ENCODE results near the gene RRAS2. TPM values are rescaled to one million over a fixed set of nuclear protein-coding genes. Genes with fewer than 3 reads are reported as not detected.

RRAS2 gene
- total and polyA plus RNA-seq, 2 donors (not counting 3 experiments of a cell fraction or from before 2014, with no cell fraction given) = 30.1 to 80.5 TPM

- no peaks in the 10 kb centered on the region for H3K4me1 ChIP-seq (ENCODE audit: control insufficient read depth, extremely low read depth, insufficient read depth, low read length)
- no peak overlapping the region for H2AFZ ChIP-seq (ENCODE audit: low read depth, low read length)
- FAIRE-seq (no peak), DNase-seq (ENCODE audit: low read depth, low spot score) (no peak)
- no peaks in the 10 kb centered on the region for H4K20me1 ChIP-seq (replicated peaks; ENCODE audit: control insufficient read depth, extremely low read depth, insufficient read depth, low read length)
- no peaks in the 10 kb centered on the region for H3K79me2 ChIP-seq (ENCODE audit: control insufficient read depth, insufficient read depth, low read length)
- no peaks in the 10 kb centered on the region for H3K9me3 ChIP-seq (replicated peaks; ENCODE audit: control insufficient read depth, insufficient read depth, low read length)
- H3K27ac ChIP-seq (ENCODE audit: insufficient read depth, low read depth, low read length) = no peak overlapping the region
- POLR2A ChIA-PET = no interaction called here
- CTCF ChIA-PET = interaction anchor here (0.6 kb wide), 1 partner anchor 13 kb away, joined by 3 read pairs; no protein-coding TSS in a partner anchor
- no peak overlapping the region for H3K4me2 ChIP-seq (ENCODE audit: insufficient read depth, low read length)
- intact Hi-C loops (cut with micrococcal nuclease) = no loop called here
- H3K9ac ChIP-seq (replicated peaks; ENCODE audit: extremely low read depth, insufficient read depth, low read length) = no peak overlapping the region
- peaks cover 27 to 30% of the 10 kb centered on the region in 2 experiments for H3K27me3 ChIP-seq (ENCODE audit: control insufficient read depth in 2 of 2, insufficient read depth in 2 of 2, low read length in 2 of 2)
- dilution Hi-C loops (cut with MboI; ENCODE audit: extremely low pct_ligation_motif_present, low sequenced_read_pairs) = no loop called here
- no peak overlapping the region for H3K4me3 ChIP-seq (replicated peaks in 1 of 3; ENCODE audit: insufficient read depth in 1 of 3, low read depth in 1 of 3, low read length in 3 of 3)
- no peaks in the 10 kb centered on the region for H3K36me3 ChIP-seq (ENCODE audit: control insufficient read depth in 2 of 2, extremely low read depth in 1 of 2, insufficient read depth in 2 of 2, low read length in 2 of 2)
- TF ChIP-seq MAX (IDR thresholded peaks at IDR 0.05; ENCODE audit: insufficient read depth, insufficient read length) = no peak
- no peak for TF ChIP-seq EZH2 (IDR thresholded peaks at IDR 0.05; ENCODE audit: borderline replicate concordance, low read depth, low read length, severe bottlenecking)
- no peak for TF ChIP-seq FOS (IDR thresholded peaks at IDR 0.05; ENCODE audit: borderline replicate concordance, insufficient read depth, low read length)
- TF ChIP-seq GATA2 (IDR thresholded peaks at IDR 0.05; ENCODE audit: insufficient read depth, insufficient read length, low read depth, low read length) = no peak
- BruUV-seq (replicated peaks) = no TSS peak
- no peaks in the 10 kb centered on the region for H3K9me1 ChIP-seq (replicated peaks; ENCODE audit: control insufficient read depth, extremely low read depth, insufficient read depth, low read length)
Measured at GRCh38 chr11:14245444-14245843, 113.5 kb downstream of the RRAS2 start.

- H3K27ac ChIP-seq (ENCODE audit: insufficient read depth, low read depth, low read length) = no peak overlapping the region
- CTCF ChIA-PET = interaction anchor here (0.6 kb wide), 1 partner anchor 13 kb away, joined by 3 read pairs; no protein-coding TSS in a partner anchor
- H3K4me1 ChIP-seq (ENCODE audit: control insufficient read depth, extremely low read depth, insufficient read depth, low read length) = no peaks in the 10 kb centered on the region
- no peak overlapping the region for H3K4me3 ChIP-seq (replicated peaks in 1 of 3; ENCODE audit: insufficient read depth in 1 of 3, low read depth in 1 of 3, low read length in 3 of 3)
- TF ChIP-seq MYC (IDR thresholded peaks at IDR 0.05; ENCODE audit: low read depth, low read length) (no peak), FOS (IDR thresholded peaks at IDR 0.05; ENCODE audit: borderline replicate concordance, insufficient read depth, low read length) (no peak), JUN (IDR thresholded peaks at IDR 0.05; ENCODE audit: borderline replicate concordance, insufficient read depth, insufficient read length, low read depth) (no peak), CTCF (IDR thresholded peaks at IDR 0.05; ENCODE audit: extremely low read depth in 1 of 2, insufficient read depth in 1 of 2, low read depth in 1 of 2, low read length in 2 of 2) (no peak), POLR2AphosphoS5 (IDR thresholded peaks at IDR 0.05; ENCODE audit: insufficient read depth, low read depth, low read length) (no peak), GATA2 (IDR thresholded peaks at IDR 0.05; ENCODE audit: insufficient read depth, insufficient read length, low read depth, low read length) (no peak), EZH2 (IDR thresholded peaks at IDR 0.05; ENCODE audit: borderline replicate concordance, low read depth, low read length, severe bottlenecking) (no peak), POLR2A (IDR thresholded peaks at IDR 0.05; ENCODE audit: low read depth, low read length) (no peak), MAX (IDR thresholded peaks at IDR 0.05; ENCODE audit: insufficient read depth, insufficient read length) (no peak)
- DNase-seq (ENCODE audit: low read depth, low spot score) (no peak), FAIRE-seq (no peak)
- H3K36me3 ChIP-seq (ENCODE audit: control insufficient read depth in 2 of 2, extremely low read depth in 1 of 2, insufficient read depth in 2 of 2, low read length in 2 of 2) = no peaks in the 10 kb centered on the region
- H3K9ac ChIP-seq (replicated peaks; ENCODE audit: extremely low read depth, insufficient read depth, low read length) = no peak overlapping the region
- BruUV-seq (replicated peaks) = no TSS peak
- intact Hi-C loops (cut with micrococcal nuclease) = no loop called here
- dilution Hi-C loops (cut with MboI; ENCODE audit: extremely low pct_ligation_motif_present, low sequenced_read_pairs) = no loop called here
- POLR2A ChIA-PET = no interaction called here
- no peak overlapping the region for H3K4me2 ChIP-seq (ENCODE audit: insufficient read depth, low read length)
- no peak overlapping the region for H2AFZ ChIP-seq (ENCODE audit: low read depth, low read length)
- H3K9me3 ChIP-seq (replicated peaks; ENCODE audit: control insufficient read depth, insufficient read depth, low read length) = no peaks in the 10 kb centered on the region
- H3K9me1 ChIP-seq (replicated peaks; ENCODE audit: control insufficient read depth, extremely low read depth, insufficient read depth, low read length) = no peaks in the 10 kb centered on the region
- no peaks in the 10 kb centered on the region for H3K79me2 ChIP-seq (ENCODE audit: control insufficient read depth, insufficient read depth, low read length)
- H3K27me3 ChIP-seq (ENCODE audit: control insufficient read depth in 2 of 2, insufficient read depth in 2 of 2, low read length in 2 of 2) = peaks cover 27 to 30% of the 10 kb centered on the region in 2 experiments
- H4K20me1 ChIP-seq (replicated peaks; ENCODE audit: control insufficient read depth, extremely low read depth, insufficient read depth, low read length) = no peaks in the 10 kb centered on the region
Measured at GRCh38 chr11:14244926-14245325, 114.1 kb downstream of the RRAS2 start.

Measured in endothelial cell of umbilical vein (primary cell).